Measurements from ENCODE around the gene ANKS6. TPM values are rescaled to one million over a fixed set of nuclear protein-coding genes. Genes with fewer than 3 reads are reported as not detected.

The ANKS6 gene
- total RNA-seq, 1 experiment from 2014 or later: 19.6 TPM

- Histone ChIP-seq H3K36me3 (ENCODE audit: control insufficient read depth, insufficient read depth, low read length) (no peaks in the 10 kb centered on the region), H3K4me1 (ENCODE audit: control insufficient read depth, insufficient read depth, low read length) (no peaks in the 10 kb centered on the region), H3K4me3 (ENCODE audit: low read depth in 2 of 2, low read length in 2 of 2) (no peak overlapping the region), H3K9me3 (ENCODE audit: control insufficient read depth, insufficient read depth, low read depth, low read length) (no peaks in the 10 kb centered on the region), H3K27me3 (ENCODE audit: control insufficient read depth, insufficient read depth, low read length) (no peaks in the 10 kb centered on the region; the same call in 1 of the 2 replicates), H3K27ac (ENCODE audit: low read length) (no peak overlapping the region)
- intact Hi-C loops (cut with micrococcal nuclease; ENCODE audit: unreplicated experiment): no loop called here
- in situ Hi-C loops (cut with HindIII; ENCODE audit: low pct_unique_long_range_greater_than_20kb, low sequenced_read_pairs): no loop called here
- no TSS peak for BruUV-seq (replicated peaks)
- ChIA-PET POLR2A (no interaction called here), CTCF (interaction anchor here (0.6 kb wide), 1 partner anchor 624 kb away, joined by 3 read pairs; no protein-coding TSS in a partner anchor)
- ATAC-seq (no peak), DNase-seq (ENCODE audit: low read depth, low spot score) (no peak)
- TF ChIP-seq POLR2AphosphoS5 (IDR thresholded peaks at IDR 0.05; ENCODE audit: low read depth, low read length) (no peak), SIN3A (IDR thresholded peaks at IDR 0.05; ENCODE audit: borderline replicate concordance, insufficient read depth, low read depth, low read length) (no peak), CTCF (IDR thresholded peaks at IDR 0.05) (no peak), TCF7L2 (IDR thresholded peaks at IDR 0.05; ENCODE audit: low read depth, low read length) (no peak), REST (IDR thresholded peaks at IDR 0.05; ENCODE audit: insufficient read depth in 1 of 2, low read depth in 2 of 2, low read length in 1 of 2) (no peak)
These were observed 104.0 kb downstream of the ANKS6 start for GRCh38 chr9:98692392-98692791.

- DNase-seq (ENCODE audit: low read depth, low spot score): no peak
These were observed 104.5 kb downstream of the ANKS6 start for GRCh38 chr9:98691890-98692289.

More at GRCh38 chr9:98691890-98692289, 104.5 kb downstream of the ANKS6 start:
- BruUV-seq (replicated peaks): no TSS peak
- Histone ChIP-seq H3K4me3 (ENCODE audit: low read depth in 2 of 2, low read length in 2 of 2) (no peak overlapping the region), H3K27me3 (ENCODE audit: control insufficient read depth, insufficient read depth, low read length) (no peaks in the 10 kb centered on the region; the same call in 1 of the 2 replicates), H3K27ac (ENCODE audit: low read length) (no peak overlapping the region), H3K9me3 (ENCODE audit: control insufficient read depth, insufficient read depth, low read depth, low read length) (no peaks in the 10 kb centered on the region), H3K36me3 (ENCODE audit: control insufficient read depth, insufficient read depth, low read length) (no peaks in the 10 kb centered on the region), H3K4me1 (ENCODE audit: control insufficient read depth, insufficient read depth, low read length) (no peaks in the 10 kb centered on the region)
- no peak for ATAC-seq
- intact Hi-C loops (cut with micrococcal nuclease; ENCODE audit: unreplicated experiment) (no loop called here), in situ Hi-C loops (cut with HindIII; ENCODE audit: low pct_unique_long_range_greater_than_20kb, low sequenced_read_pairs) (no loop called here)
- POLR2A ChIA-PET: no interaction called here
- CTCF ChIA-PET: no interaction called here
- TF ChIP-seq TCF7L2 (IDR thresholded peaks at IDR 0.05; ENCODE audit: low read depth, low read length) (no peak), CTCF (IDR thresholded peaks at IDR 0.05) (no peak), REST (IDR thresholded peaks at IDR 0.05; ENCODE audit: insufficient read depth in 1 of 2, low read depth in 2 of 2, low read length in 1 of 2) (no peak), SIN3A (IDR thresholded peaks at IDR 0.05; ENCODE audit: borderline replicate concordance, insufficient read depth, low read depth, low read length) (no peak), POLR2AphosphoS5 (IDR thresholded peaks at IDR 0.05; ENCODE audit: low read depth, low read length) (no peak)
